GM23338 (cell line): ENCODE measurements around the gene SPATA18. TPM values are rescaled to one million over a fixed set of nuclear protein-coding genes. Genes with fewer than 3 reads are reported as not detected.

Source experiments
- ATAC-seq: fragments of 200-7000 bp; cut with Tn5 transposase; 3 replicates; pipeline ENCODE4 v1.9.1; 2020
- DNase-seq: peaks from one replicate; pipeline ENCODE4 v3.0.0-alpha.2; 2015; ENCODE audit warnings: low spot score
- H2AFZ ChIP-seq: fragments of 200-600 bp; sonication (generic); 2 replicates; pipeline ENCODE4 v1.8.0; 2016; ENCODE audit warnings: antibody characterized with exemption, mild to moderate bottlenecking, moderate library complexity
- H3F3A ChIP-seq: fragments of 200-600 bp; sonication (generic); replicated peaks from 2 replicates; pipeline ENCODE4 v1.8.0; 2017; ENCODE audit warnings: antibody characterized with exemption, mixed run types, low read depth
- H3K27ac ChIP-seq: fragments of 200-600 bp; sonication (generic); 2 replicates; pipeline ENCODE4 v1.6.1; 2016; ENCODE audit warnings: low read depth
- H3K27me3 ChIP-seq: fragments of 200-600 bp; sonication (generic); 2 replicates; pipeline ENCODE4 v1.8.0; 2016; ENCODE audit warnings: mild to moderate bottlenecking, mixed run types, moderate library complexity; ENCODE audit not compliant: insufficient read depth
- H3K36me3 ChIP-seq: fragments of 200-600 bp; sonication (generic); 2 replicates; pipeline ENCODE4 v1.8.0; 2016; ENCODE audit warnings: mild to moderate bottlenecking; ENCODE audit not compliant: insufficient read depth
- H3K4me1 ChIP-seq: fragments of 200-600 bp; sonication (generic); 2 replicates; pipeline ENCODE4 v1.8.0; 2016; ENCODE audit warnings: mild to moderate bottlenecking, moderate library complexity; ENCODE audit not compliant: insufficient read depth
- H3K4me2 ChIP-seq: fragments of 200-600 bp; sonication (generic); 2 replicates; pipeline ENCODE4 v1.7.1; 2017; ENCODE audit warnings: mixed run types
- H3K4me3 ChIP-seq: fragments of 200-600 bp; sonication (generic); 2 replicates; pipeline ENCODE4 v1.6.1; 2016; ENCODE audit warnings: mixed run types
- H3K79me2 ChIP-seq: fragments of 200-600 bp; sonication (generic); replicated peaks from 2 replicates; pipeline ENCODE4 v1.8.0; 2017; ENCODE audit warnings: mild to moderate bottlenecking; ENCODE audit not compliant: insufficient read depth
- H3K9me2 ChIP-seq: fragments of 200-600 bp; sonication (generic); 2 replicates; pipeline ENCODE4 v1.8.0; 2017; ENCODE audit not compliant: insufficient read depth
- H4K20me1 ChIP-seq: fragments of 200-600 bp; sonication (generic); replicated peaks from 2 replicates; pipeline ENCODE4 v1.8.0; 2017; ENCODE audit warnings: mild to moderate bottlenecking; ENCODE audit not compliant: insufficient read depth
- H3K27ac Mint-ChIP-seq: 2 replicates; pipeline ENCODE4 v1.8.0; 2020; ENCODE audit warnings: inconsistent platforms, mild to moderate bottlenecking, moderate library complexity, mixed read lengths
- H3K27me3 Mint-ChIP-seq: 3 replicates; pipeline ENCODE4 v1.8.0; 2022; ENCODE audit warnings: low read depth, mild to moderate bottlenecking, moderate library complexity, mixed read lengths, inconsistent platforms; ENCODE audit not compliant: insufficient read depth, poor library complexity
- H3K36me3 Mint-ChIP-seq: 3 replicates; pipeline ENCODE4 v1.8.0; 2021; ENCODE audit warnings: low read depth, mild to moderate bottlenecking, inconsistent platforms, moderate library complexity, mixed read lengths
- H3K4me1 Mint-ChIP-seq: 3 replicates; pipeline ENCODE4 v1.8.0; 2020; ENCODE audit warnings: mild to moderate bottlenecking, inconsistent platforms, mixed read lengths
- H3K4me3 Mint-ChIP-seq: 3 replicates; pipeline ENCODE4 v1.8.0; 2021; ENCODE audit warnings: moderate library complexity, mild to moderate bottlenecking, inconsistent platforms, mixed read lengths
- H3K9me3 Mint-ChIP-seq: 3 replicates; pipeline ENCODE4 v1.8.0; 2020; ENCODE audit warnings: moderate library complexity, mild to moderate bottlenecking, inconsistent platforms, mixed read lengths
- CREB1 ChIP-seq: fragments of 250-450 bp; sonication (Bioruptor Pico); IDR thresholded peaks from 2 replicates; pipeline ENCODE4 v1.5.0; 2020; ENCODE audit warnings: low read depth, mild to moderate bottlenecking, moderate library complexity
- CTCF ChIP-seq, 2 experiments: fragments of 200-600 bp in 1 of 2; sonication (generic) in 1 of 2; conservative IDR thresholded peaks; 2 replicates each; pipeline versions ENCODE4 v1.5.1 to v1.6.1; 2016 to 2017; ENCODE audit warnings: antibody characterized with exemption in 2 of 2, low read depth in 2 of 2, mild to moderate bottlenecking in 2 of 2, moderate library complexity in 1 of 2
- EZH2 ChIP-seq: fragments of 200-600 bp; sonication (generic); IDR thresholded peaks from one replicate; pipeline ENCODE4 v1.8.0; 2017; ENCODE audit warnings: antibody characterized with exemption, mild to moderate bottlenecking, low read depth; ENCODE audit not compliant: unreplicated experiment
- EZH2phosphoT487 ChIP-seq: fragments of 200-600 bp; sonication (generic); IDR thresholded peaks from one replicate; pipeline ENCODE4 v1.8.1; 2018; ENCODE audit warnings: antibody characterized with exemption; ENCODE audit not compliant: unreplicated experiment
- JUNB ChIP-seq: IDR thresholded peaks from one replicate; pipeline ENCODE4 v1.6.1; 2016; ENCODE audit warnings: antibody characterized with exemption; ENCODE audit not compliant: unreplicated experiment
- NANOG ChIP-seq: IDR thresholded peaks from 2 replicates; pipeline ENCODE4 v1.6.1; 2016; ENCODE audit warnings: antibody characterized with exemption, borderline replicate concordance
- POLR2AphosphoS5 ChIP-seq: IDR thresholded peaks from 2 replicates; pipeline ENCODE4 v1.6.1; 2016; ENCODE audit warnings: antibody characterized with exemption, low read depth
- REST ChIP-seq: IDR thresholded peaks from one replicate; pipeline ENCODE4 v1.6.1; 2018; ENCODE audit warnings: antibody characterized with exemption; ENCODE audit not compliant: unreplicated experiment
- STAT1 ChIP-seq: IDR thresholded peaks from one replicate; pipeline ENCODE4 v1.6.1; 2016; ENCODE audit warnings: antibody characterized with exemption; ENCODE audit not compliant: unreplicated experiment
- ZNF114 ChIP-seq: fragments of 250-450 bp; sonication (Bioruptor Pico); IDR thresholded peaks from 2 replicates; pipeline ENCODE4 v1.5.0; 2020; ENCODE audit warnings: mild to moderate bottlenecking, moderate library complexity
- ZNF331 ChIP-seq: fragments of 250-450 bp; sonication (Bioruptor Pico); IDR thresholded peaks from 2 replicates; pipeline ENCODE4 v1.5.0; 2020; ENCODE audit warnings: low read depth, mild to moderate bottlenecking, moderate library complexity
- ZNF462 ChIP-seq: fragments of 250-450 bp; sonication (Bioruptor Pico); IDR thresholded peaks from 2 replicates; pipeline ENCODE4 v1.5.0; 2020; ENCODE audit warnings: mild to moderate bottlenecking, moderate library complexity
- polyA plus RNA-seq: library from polyadenylated mRNA; unstranded; fragments of >200 nt; fragmentation: Nextera tagmentation; extraction: Ambion mirVana; gene quantifications from 2 replicates; pipeline ENCODE4 v1.2.1, GENCODE V29; 2016
- total RNA-seq: library from RNA; depleted of rRNA; stranded (reverse); fragments of >200 nt; shearing (Covaris generic); gene quantifications from 2 replicates; pipeline ENCODE4 v1.2.3, GENCODE V29; 2014
- TF ChIP-seq, protein P1 (sequence below): IDR thresholded peaks from 2 replicates; pipeline ENCODE4 v1.6.1; 2016; ENCODE audit warnings: antibody characterized with exemption

Gene SPATA18
- total and polyA plus RNA-seq, 2 experiments from 2014 or later, result 1.5 to 2.5 TPM

- TF ChIP-seq ZNF462 (CRISPR knock-in tag), result no peak
Observed at GRCh38 chr4:52017814-52018213, 33.3 kb upstream of the SPATA18 start (continued).

- H3K36me3 ChIP-seq, result peaks cover 6% of the 10 kb centered on the region; the same call in 1 of the 2 replicates
- no peak within 1 kb of the TSS for H3K4me2 ChIP-seq
- no peaks in the 10 kb centered on the region for H3K4me1 ChIP-seq
- H2AFZ ChIP-seq, result no peak within 1 kb of the TSS
- peaks cover 3% of the 10 kb centered on the region; the same call in 2 of the 3 replicates for H3K4me1 Mint-ChIP-seq
- H3K27ac Mint-ChIP-seq, result no peak within 1 kb of the TSS
- H3K27me3 Mint-ChIP-seq, result no peaks in the 10 kb centered on the region
- no peaks in the 10 kb centered on the region for H3F3A ChIP-seq
- no peaks in the 10 kb centered on the region for H3K27me3 ChIP-seq
- peaks cover 20% of the 10 kb centered on the region for H3K36me3 Mint-ChIP-seq
- no peaks in the 10 kb centered on the region for H3K79me2 ChIP-seq
- no peak for DNase-seq
- no peak for ATAC-seq
- H3K27ac ChIP-seq, result no peak within 1 kb of the TSS
- no peak within 1 kb of the TSS for H3K4me3 Mint-ChIP-seq
- no peaks in the 10 kb centered on the region for H3K9me3 Mint-ChIP-seq
- H3K9me2 ChIP-seq, result no peaks in the 10 kb centered on the region
- no peak within 1 kb of the TSS for H3K4me3 ChIP-seq
- H4K20me1 ChIP-seq, result no peaks in the 10 kb centered on the region
- TF ChIP-seq EZH2 (no peak), POLR2AphosphoS5 (no peak), REST (no peak), CTCF (conservative IDR thresholded peaks at IDR 0.05; ENCODE audit: low read depth in 2 of 2) (no peak), NANOG (no peak), ZNF114 (CRISPR knock-in tag) (no peak), JUNB (no peak), CREB1 (CRISPR knock-in tag) (no peak), ZNF331 (CRISPR knock-in tag) (no peak), EZH2phosphoT487 (no peak), STAT1 (no peak)
- TF ChIP-seq, protein P1, sequence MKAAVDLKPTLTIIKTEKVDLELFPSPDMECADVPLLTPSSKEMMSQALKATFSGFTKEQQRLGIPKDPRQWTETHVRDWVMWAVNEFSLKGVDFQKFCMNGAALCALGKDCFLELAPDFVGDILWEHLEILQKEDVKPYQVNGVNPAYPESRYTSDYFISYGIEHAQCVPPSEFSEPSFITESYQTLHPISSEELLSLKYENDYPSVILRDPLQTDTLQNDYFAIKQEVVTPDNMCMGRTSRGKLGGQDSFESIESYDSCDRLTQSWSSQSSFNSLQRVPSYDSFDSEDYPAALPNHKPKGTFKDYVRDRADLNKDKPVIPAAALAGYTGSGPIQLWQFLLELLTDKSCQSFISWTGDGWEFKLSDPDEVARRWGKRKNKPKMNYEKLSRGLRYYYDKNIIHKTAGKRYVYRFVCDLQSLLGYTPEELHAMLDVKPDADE, result no peak
Observed at GRCh38 chr4:52019936-52020657, 31.0 kb upstream of the SPATA18 start, which contains the start of gene LRRC66. Gene LRRC66, minus strand, starts transcription at chr4:52020363. Its CDS starts 2,750 bp downstream, at chr4:52017613.
